PC-3 (cell line): Measurements from ENCODE around the gene TRAF3.

Experiments
- EZH2phosphoT487 ChIP-seq: fragments of 300-600 bp; sonication (generic); IDR thresholded peaks from 2 replicates; pipeline ENCODE4 v1.6.1; 2018; ENCODE audit warnings: mild to moderate bottlenecking, antibody characterized with exemption, low read length, borderline replicate concordance
- TF ChIP-seq, protein P1 (sequence below): fragments of 300-600 bp; sonication (generic); conservative IDR thresholded peaks from 2 replicates; pipeline ENCODE4 v1.5.1; 2017; ENCODE audit warnings: antibody characterized with exemption, low read depth, mild to moderate bottlenecking, low read length

- TF ChIP-seq, protein P1, sequence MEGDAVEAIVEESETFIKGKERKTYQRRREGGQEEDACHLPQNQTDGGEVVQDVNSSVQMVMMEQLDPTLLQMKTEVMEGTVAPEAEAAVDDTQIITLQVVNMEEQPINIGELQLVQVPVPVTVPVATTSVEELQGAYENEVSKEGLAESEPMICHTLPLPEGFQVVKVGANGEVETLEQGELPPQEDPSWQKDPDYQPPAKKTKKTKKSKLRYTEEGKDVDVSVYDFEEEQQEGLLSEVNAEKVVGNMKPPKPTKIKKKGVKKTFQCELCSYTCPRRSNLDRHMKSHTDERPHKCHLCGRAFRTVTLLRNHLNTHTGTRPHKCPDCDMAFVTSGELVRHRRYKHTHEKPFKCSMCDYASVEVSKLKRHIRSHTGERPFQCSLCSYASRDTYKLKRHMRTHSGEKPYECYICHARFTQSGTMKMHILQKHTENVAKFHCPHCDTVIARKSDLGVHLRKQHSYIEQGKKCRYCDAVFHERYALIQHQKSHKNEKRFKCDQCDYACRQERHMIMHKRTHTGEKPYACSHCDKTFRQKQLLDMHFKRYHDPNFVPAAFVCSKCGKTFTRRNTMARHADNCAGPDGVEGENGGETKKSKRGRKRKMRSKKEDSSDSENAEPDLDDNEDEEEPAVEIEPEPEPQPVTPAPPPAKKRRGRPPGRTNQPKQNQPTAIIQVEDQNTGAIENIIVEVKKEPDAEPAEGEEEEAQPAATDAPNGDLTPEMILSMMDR, result no peak
- no peak for TF ChIP-seq EZH2phosphoT487
Measured at GRCh38 chr14:102902523-102903247, 125.4 kb downstream of the TRAF3 start.
